Measurements from ENCODE around the gene SERPINC1.
"Not testable (repeated sequence)": the region's sequence is repeated elsewhere in the genome, so short reads cannot be mapped to it uniquely, and the experiment has no call there.

SERPINC1 gene

DNA sequence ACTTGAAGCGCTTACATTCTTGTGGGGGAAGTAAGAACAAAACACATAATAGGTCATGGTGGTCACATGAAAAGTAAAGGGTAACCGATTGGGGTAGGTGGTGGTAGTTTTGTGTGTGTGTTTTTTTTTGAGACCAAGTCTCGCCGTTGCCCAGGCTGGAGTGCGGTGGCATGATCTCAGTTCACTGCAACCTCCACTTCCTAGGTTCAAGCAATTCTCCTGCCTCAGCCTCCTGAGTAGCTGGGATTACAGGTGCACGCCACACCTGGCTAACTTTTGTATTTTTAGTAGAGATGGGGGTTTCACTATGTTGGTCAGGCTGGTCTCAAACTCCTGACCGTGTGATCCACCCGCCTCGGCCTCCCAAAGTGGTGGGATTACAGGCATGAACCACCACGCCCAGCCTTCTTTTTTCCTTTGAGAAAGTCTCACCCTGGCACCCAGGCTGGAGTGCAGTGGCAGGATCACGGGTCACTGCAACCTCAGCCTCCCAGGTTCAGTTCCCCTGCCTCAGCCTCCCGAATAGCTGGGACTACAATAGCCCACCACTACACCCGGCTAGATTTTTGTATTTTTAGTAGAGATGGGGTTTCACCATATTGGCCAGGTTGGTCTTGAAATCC, 54.9 kb downstream of the SERPINC1 start:
- peak; percentile 84 for FAIRE-seq

DNA sequence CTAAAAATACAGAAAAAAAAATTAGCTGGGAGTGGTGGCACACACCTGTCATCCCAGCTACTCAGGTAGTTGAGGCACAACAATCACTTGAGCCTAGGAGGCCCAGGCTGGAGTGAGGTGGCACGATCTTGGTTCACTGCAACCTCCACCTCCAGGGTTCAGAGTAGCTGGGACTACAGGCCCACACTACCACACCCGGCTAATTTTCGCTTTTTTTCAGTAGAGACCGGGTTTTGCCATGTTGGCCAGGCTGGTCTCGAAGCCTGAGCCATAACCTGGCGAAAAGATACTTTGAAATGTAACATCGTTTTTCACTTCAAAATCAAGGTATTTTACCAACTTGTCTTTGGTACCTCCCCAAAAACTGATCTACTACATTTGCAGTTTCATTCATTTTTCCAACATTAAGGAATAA, 55.4 kb downstream of the SERPINC1 start:
- FAIRE-seq = no peak

GRCh38 chr1:173860065-173860464, 57.1 kb downstream of the SERPINC1 start:
- FAIRE-seq = no peak

DNA sequence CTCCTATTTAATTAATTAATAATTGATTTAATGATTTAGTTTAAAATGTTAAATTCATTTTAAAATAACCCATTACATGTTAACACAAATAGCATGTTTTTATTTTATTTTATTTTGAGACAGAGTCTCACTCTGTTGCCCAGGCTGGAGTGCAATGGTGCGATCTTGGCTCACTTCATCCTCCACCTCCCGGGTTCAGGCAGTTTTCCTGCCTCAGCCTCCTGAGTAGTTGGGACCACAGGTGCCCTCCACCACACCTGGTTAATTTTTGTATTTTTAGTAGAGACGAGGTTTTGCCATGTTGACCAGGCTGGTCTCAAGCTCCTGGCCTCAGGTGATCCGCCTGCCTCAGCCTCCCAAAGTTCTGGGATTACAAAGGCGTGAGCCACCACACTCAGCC, 57.6 kb downstream of the SERPINC1 start:
- not testable (repeated sequence) for FAIRE-seq

GRCh38 chr1:173857363-173857917, 59.7 kb downstream of the SERPINC1 start:
- peak; percentile 88 for FAIRE-seq

DNA sequence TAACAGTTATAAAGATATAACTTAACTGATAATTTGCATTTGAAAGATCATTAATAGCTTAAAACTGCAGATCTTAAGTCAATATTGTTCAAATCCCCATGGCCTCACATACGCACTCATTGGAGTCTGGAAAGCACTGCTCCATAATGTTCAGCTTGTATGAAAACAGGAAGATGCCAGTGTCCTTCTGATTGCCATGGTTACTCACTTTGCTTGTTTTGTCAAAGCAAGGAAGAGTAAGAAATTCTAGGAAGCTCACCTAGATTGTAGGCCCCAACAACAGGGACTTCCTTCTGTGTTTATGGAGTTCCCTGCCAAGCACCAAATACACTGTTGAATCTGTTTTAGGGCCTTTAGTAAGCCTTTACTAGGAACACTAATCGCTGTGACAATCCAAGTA, 60.2 kb downstream of the SERPINC1 start:
- FAIRE-seq = no peak

- no peak for FAIRE-seq
Observed at GRCh38 chr1:173856014-173856413, 61.1 kb downstream of the SERPINC1 start.

All from TTC549 (cell line).